K562 (cell line): Measurements from ENCODE around the gene SEPHS2. TPM values are rescaled to one million over a fixed set of nuclear protein-coding genes. Genes with fewer than 3 reads are reported as not detected.

Experiments used
- ARID1B ChIP-seq: fragments of 450-650 bp; IDR thresholded peaks from 2 replicates; pipeline ENCODE4 v1.6.1; 2016; ENCODE audit warnings: antibody characterized with exemption, mild to moderate bottlenecking, inconsistent platforms
- EZH2 ChIP-seq: IDR thresholded peaks from 2 replicates; pipeline ENCODE4 v1.6.1; 2012; ENCODE audit warnings: low read depth, mild to moderate bottlenecking, inconsistent platforms, low read length, borderline replicate concordance
- HDAC3 ChIP-seq: fragments of 450-650 bp; IDR thresholded peaks from 2 replicates; pipeline ENCODE4 v1.6.1; 2018; ENCODE audit warnings: borderline replicate concordance, mild to moderate bottlenecking, moderate library complexity; ENCODE audit not compliant: partially characterized antibody
- KLF10 ChIP-seq: fragments of 250-450 bp; sonication (Bioruptor Pico); IDR thresholded peaks from 2 replicates; pipeline ENCODE4 v1.6.1; 2021; ENCODE audit warnings: matching md5 sums
- LARP7 ChIP-seq: fragments of 450-650 bp; IDR thresholded peaks from 2 replicates; pipeline ENCODE4 v1.6.1; 2016
- MAZ ChIP-seq, 2 experiments: fragments of 450-650 bp in 1 of 2; sonication (generic) in 1 of 2; formaldehyde crosslinking; IDR thresholded peaks in 1 of 2; conservative IDR thresholded peaks in 1 of 2; 2 replicates each; pipeline versions ENCODE4 v1.4.0 to v1.5.0; 2020; ENCODE audit warnings: mild to moderate bottlenecking in 1 of 2, missing genetic modification reagents in 1 of 2
- MCM3 ChIP-seq: fragments of 450-650 bp; IDR thresholded peaks from 2 replicates; pipeline ENCODE4 v1.6.1; 2016
- PCBP2 ChIP-seq: fragments of 200-400 bp; formaldehyde crosslinking; IDR thresholded peaks from 2 replicates; pipeline ENCODE4 v1.6.1; 2018; ENCODE audit warnings: low read length, low read depth, mild to moderate bottlenecking, moderate library complexity; ENCODE audit not compliant: poor library complexity, severe bottlenecking
- PPARD ChIP-seq: fragments of 250-450 bp; sonication (Bioruptor Pico); IDR thresholded peaks from 2 replicates; pipeline ENCODE4 v1.8.0; 2022; ENCODE audit warnings: inconsistent platforms, mild to moderate bottlenecking, moderate library complexity
- RBM34 ChIP-seq: fragments of 200-400 bp; formaldehyde crosslinking; IDR thresholded peaks from 2 replicates; pipeline ENCODE4 v1.6.1; 2018; ENCODE audit warnings: low read length, borderline replicate concordance; ENCODE audit not compliant: insufficient read depth
- SLC30A9 ChIP-seq: fragments of 250-450 bp; sonication (Bioruptor Pico); IDR thresholded peaks from 2 replicates; pipeline ENCODE4 v1.8.0; 2022; ENCODE audit warnings: mild to moderate bottlenecking, moderate library complexity
- SMAD2 ChIP-seq: fragments of 150-350 bp; IDR thresholded peaks from 2 replicates; pipeline ENCODE4 v1.6.1; 2014; ENCODE audit warnings: low read depth, mild to moderate bottlenecking, low read length
- TGIF2 ChIP-seq: sonication (generic); formaldehyde crosslinking; IDR thresholded peaks from 2 replicates; pipeline ENCODE4 v1.8.1; 2022; ENCODE audit warnings: mild to moderate bottlenecking, missing genetic modification reagents, moderate library complexity
- ZC3H11A ChIP-seq: IDR thresholded peaks from 2 replicates; pipeline ENCODE4 v1.6.1; 2012; ENCODE audit warnings: low read depth, low read length, improper control_type of control experiment
- ZNF140 ChIP-seq: fragments of 250-450 bp; sonication (Bioruptor Pico); IDR thresholded peaks from 2 replicates; pipeline ENCODE4 v1.8.0; 2021; ENCODE audit warnings: moderate library complexity, mild to moderate bottlenecking, inconsistent platforms
- ZNF23 ChIP-seq: fragments of 250-450 bp; sonication (Bioruptor Pico); IDR thresholded peaks from 2 replicates; pipeline ENCODE4 v1.4.0; 2020; ENCODE audit warnings: mild to moderate bottlenecking
- ZNF395 ChIP-seq: fragments of 200-800 bp; sonication (Bioruptor generic); IDR thresholded peaks from 2 replicates; pipeline ENCODE4 v1.6.1; 2017; ENCODE audit warnings: missing genetic modification characterization, missing compliant biosample characterization
- ZNF586 ChIP-seq: fragments of 450-650 bp; formaldehyde crosslinking; conservative IDR thresholded peaks from 2 replicates; pipeline ENCODE4 v1.4.0; 2020; ENCODE audit warnings: mild to moderate bottlenecking, moderate library complexity
- polyA plus RNA-seq, 8 experiments: library from polyadenylated mRNA; depleted of rRNA in 4 of 8; stranded (reverse) in 5 of 8; unstranded in 3 of 8; fragments of >200 nt; fragmentation: Nextera tagmentation in 2 of 8; fragmentation: Illumina TruSeq in 1 of 8; extraction: Ambion mirVana in 2 of 8; extraction: Trizol in 1 of 8; gene quantifications; 2 replicates each; pipeline versions ENCODE4 v1.2.1 to v1.2.3, GENCODE V29; 2011 to 2014; ENCODE audit warnings: inconsistent platforms in 1 of 8, missing spikeins in 1 of 8
- total RNA-seq, 7 experiments: library from RNA; depleted of rRNA in 6 of 7; stranded (reverse); fragments of >200 nt in 6 of 7; fragmentation: Illumina TruSeq in 2 of 7; extraction: Trizol in 2 of 7; gene quantifications; 2 replicates each; pipeline versions ENCODE4 v1.2.1 to v1.2.3, GENCODE V29; 2011 to 2021; ENCODE audit warnings: low replicate concordance in 1 of 7
- TF ChIP-seq, protein P1 (sequence below): fragments of 250-450 bp; sonication (Bioruptor Pico); IDR thresholded peaks from 2 replicates; pipeline ENCODE4 v1.6.1; 2021; ENCODE audit warnings: mild to moderate bottlenecking
- TF ChIP-seq, protein P2 (sequence below): fragments of 250-450 bp; sonication (Bioruptor Pico); IDR thresholded peaks from 2 replicates; pipeline ENCODE4 v1.4.0; 2020; ENCODE audit warnings: mild to moderate bottlenecking
- TF ChIP-seq, protein P3 (sequence below), 2 experiments: fragments of 450-650 bp; IDR thresholded peaks; 2 replicates each; pipeline ENCODE4 v1.6.1; 2018; ENCODE audit warnings: mild to moderate bottlenecking in 2 of 2, low read depth in 1 of 2; ENCODE audit not compliant: partially characterized antibody in 2 of 2

Gene SEPHS2
- total and polyA plus RNA-seq, 9 of the 15 experiments (the other 6 are each of a cell fraction or from before 2014, with no cell fraction given) = 20.9 to 90.6 (median 43.4) TPM

GRCh38 chr16:30445408-30446202 lies at the start of gene SEPHS2 (continued):
- TF ChIP-seq ZNF395 (0 out of 2 replicates have a peak, but pooled peaks have one; percentile 21), HDAC3 (peak; percentile 20), MAZ (CRISPR knock-in tag; conservative IDR thresholded peaks at IDR 0.05 in 1 of 2, IDR thresholded peaks at IDR 0.05 in 1 of 2) (peak; percentile 68 to 74), SLC30A9 (CRISPR knock-in tag) (no peak), ZC3H11A (no peak), RBM34 (no peak), ZNF23 (CRISPR knock-in tag) (no peak), TGIF2 (CRISPR knock-in tag) (peak; percentile 77), ZNF140 (CRISPR knock-in tag) (no peak), PPARD (no peak), MCM3 (no peak), KLF10 (CRISPR knock-in tag) (no peak), SMAD2 (no peak), ZNF586 (peak; percentile 73; the same call in 1 of the 2 replicates), LARP7 (no peak), PCBP2 (no peak), EZH2 (no peak), ARID1B (no peak; the same call in 1 of the 2 replicates)
- TF ChIP-seq, protein P1, sequence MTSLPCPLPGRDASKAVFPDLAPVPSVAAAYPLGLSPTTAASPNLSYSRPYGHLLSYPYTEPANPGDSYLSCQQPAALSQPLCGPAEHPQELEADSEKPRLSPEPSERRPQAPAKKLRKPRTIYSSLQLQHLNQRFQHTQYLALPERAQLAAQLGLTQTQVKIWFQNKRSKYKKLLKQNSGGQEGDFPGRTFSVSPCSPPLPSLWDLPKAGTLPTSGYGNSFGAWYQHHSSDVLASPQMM (CRISPR knock-in tag) = no peak
- TF ChIP-seq, protein P2, sequence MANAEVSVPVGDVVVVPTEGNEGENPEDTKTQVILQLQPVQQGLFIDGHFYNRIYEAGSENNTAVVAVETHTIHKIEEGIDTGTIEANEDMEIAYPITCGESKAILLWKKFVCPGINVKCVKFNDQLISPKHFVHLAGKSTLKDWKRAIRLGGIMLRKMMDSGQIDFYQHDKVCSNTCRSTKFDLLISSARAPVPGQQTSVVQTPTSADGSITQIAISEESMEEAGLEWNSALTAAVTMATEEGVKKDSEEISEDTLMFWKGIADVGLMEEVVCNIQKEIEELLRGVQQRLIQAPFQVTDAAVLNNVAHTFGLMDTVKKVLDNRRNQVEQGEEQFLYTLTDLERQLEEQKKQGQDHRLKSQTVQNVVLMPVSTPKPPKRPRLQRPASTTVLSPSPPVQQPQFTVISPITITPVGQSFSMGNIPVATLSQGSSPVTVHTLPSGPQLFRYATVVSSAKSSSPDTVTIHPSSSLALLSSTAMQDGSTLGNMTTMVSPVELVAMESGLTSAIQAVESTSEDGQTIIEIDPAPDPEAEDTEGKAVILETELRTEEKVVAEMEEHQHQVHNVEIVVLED = no peak; the same call in 1 of the 2 replicates
- TF ChIP-seq, protein P3, sequence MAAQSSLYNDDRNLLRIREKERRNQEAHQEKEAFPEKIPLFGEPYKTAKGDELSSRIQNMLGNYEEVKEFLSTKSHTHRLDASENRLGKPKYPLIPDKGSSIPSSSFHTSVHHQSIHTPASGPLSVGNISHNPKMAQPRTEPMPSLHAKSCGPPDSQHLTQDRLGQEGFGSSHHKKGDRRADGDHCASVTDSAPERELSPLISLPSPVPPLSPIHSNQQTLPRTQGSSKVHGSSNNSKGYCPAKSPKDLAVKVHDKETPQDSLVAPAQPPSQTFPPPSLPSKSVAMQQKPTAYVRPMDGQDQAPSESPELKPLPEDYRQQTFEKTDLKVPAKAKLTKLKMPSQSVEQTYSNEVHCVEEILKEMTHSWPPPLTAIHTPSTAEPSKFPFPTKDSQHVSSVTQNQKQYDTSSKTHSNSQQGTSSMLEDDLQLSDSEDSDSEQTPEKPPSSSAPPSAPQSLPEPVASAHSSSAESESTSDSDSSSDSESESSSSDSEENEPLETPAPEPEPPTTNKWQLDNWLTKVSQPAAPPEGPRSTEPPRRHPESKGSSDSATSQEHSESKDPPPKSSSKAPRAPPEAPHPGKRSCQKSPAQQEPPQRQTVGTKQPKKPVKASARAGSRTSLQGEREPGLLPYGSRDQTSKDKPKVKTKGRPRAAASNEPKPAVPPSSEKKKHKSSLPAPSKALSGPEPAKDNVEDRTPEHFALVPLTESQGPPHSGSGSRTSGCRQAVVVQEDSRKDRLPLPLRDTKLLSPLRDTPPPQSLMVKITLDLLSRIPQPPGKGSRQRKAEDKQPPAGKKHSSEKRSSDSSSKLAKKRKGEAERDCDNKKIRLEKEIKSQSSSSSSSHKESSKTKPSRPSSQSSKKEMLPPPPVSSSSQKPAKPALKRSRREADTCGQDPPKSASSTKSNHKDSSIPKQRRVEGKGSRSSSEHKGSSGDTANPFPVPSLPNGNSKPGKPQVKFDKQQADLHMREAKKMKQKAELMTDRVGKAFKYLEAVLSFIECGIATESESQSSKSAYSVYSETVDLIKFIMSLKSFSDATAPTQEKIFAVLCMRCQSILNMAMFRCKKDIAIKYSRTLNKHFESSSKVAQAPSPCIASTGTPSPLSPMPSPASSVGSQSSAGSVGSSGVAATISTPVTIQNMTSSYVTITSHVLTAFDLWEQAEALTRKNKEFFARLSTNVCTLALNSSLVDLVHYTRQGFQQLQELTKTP (IDR thresholded peaks at IDR 0.05; ENCODE audit: low read depth in 1 of 2, partially characterized antibody in 2 of 2) = peak in 1 of 2 experiments; percentile 42
